Uterus (tissue), 2 donors: ENCODE measurements around the gene SMIM38.

ENCODE experiments used
- CTCF ChIP-seq, 4 experiments: fragments of 200-600 bp in 2 of 4; fragments of 450-650 bp in 2 of 4; sonication (generic) in 2 of 4; IDR thresholded peaks; one replicate each; pipeline ENCODE4 v1.5.1; 2016 to 2019; ENCODE audit warnings: antibody characterized with exemption in 4 of 4, mild to moderate bottlenecking in 2 of 4, moderate library complexity in 1 of 4
- POLR2A ChIP-seq, 2 donors: fragments of 450-650 bp; IDR thresholded peaks; one replicate each; pipeline ENCODE4 v1.6.1; 2016; ENCODE audit warnings: antibody characterized with exemption in 2 of 2, mild to moderate bottlenecking in 1 of 2, moderate library complexity in 1 of 2

- no peak for TF ChIP-seq CTCF (IDR thresholded peaks at IDR 0.05)
- TF ChIP-seq POLR2A (IDR thresholded peaks at IDR 0.05): no peak
These were observed 502 bp downstream of the SMIM38 start for GRCh38 chr11:69156235-69156639.
